Liver (tissue), 9 donors: ENCODE data around the gene ARHGEF16. TPM values are rescaled to one million over a fixed set of nuclear protein-coding genes. Genes with fewer than 3 reads are reported as not detected.

Source experiments
- DNase-seq: peaks from one replicate; pipeline ENCODE4 v3.0.0-alpha.2; 2017; ENCODE audit warnings: low spot score
- H3K27ac ChIP-seq, 2 donors: one replicate each; pipeline ENCODE4 v1.7.0; 2013; ENCODE audit warnings: inconsistent platforms in 2 of 2, low read length in 2 of 2, control low read depth in 1 of 2, low read depth in 1 of 2, mild to moderate bottlenecking in 1 of 2
- H3K27me3 ChIP-seq, 4 donors: one replicate each; pipeline versions ENCODE4 v1.6.1 to v1.7.0; 2013; ENCODE audit warnings: low read length in 3 of 4, inconsistent platforms in 1 of 4, mild to moderate bottlenecking in 1 of 4, moderate library complexity in 1 of 4; ENCODE audit not compliant: control insufficient read depth in 4 of 4, insufficient read depth in 4 of 4
- H3K36me3 ChIP-seq, 4 donors: one replicate each; pipeline versions ENCODE4 v1.6.1 to v1.7.0; 2013; ENCODE audit warnings: low read length in 3 of 4, mild to moderate bottlenecking in 3 of 4, low read depth in 1 of 4, moderate library complexity in 1 of 4; ENCODE audit not compliant: control insufficient read depth in 4 of 4, insufficient read depth in 3 of 4
- H3K4me1 ChIP-seq, 4 donors: one replicate each; pipeline versions ENCODE4 v1.6.1 to v1.7.0; 2013; ENCODE audit warnings: low read length in 3 of 4, mild to moderate bottlenecking in 3 of 4, moderate library complexity in 1 of 4; ENCODE audit not compliant: control insufficient read depth in 4 of 4, insufficient read depth in 4 of 4
- H3K4me3 ChIP-seq, 3 donors: one replicate each; pipeline versions ENCODE4 v1.6.1 to v1.7.0; 2013; ENCODE audit warnings: low read length in 3 of 3, control low read depth in 1 of 3, low read depth in 1 of 3, mild to moderate bottlenecking in 1 of 3
- H3K9ac ChIP-seq, 2 donors: one replicate each; pipeline ENCODE4 v1.7.0; 2013; ENCODE audit warnings: low read length in 2 of 2, mild to moderate bottlenecking in 2 of 2, moderate library complexity in 2 of 2, control low read depth in 1 of 2, low read depth in 1 of 2
- H3K9me3 ChIP-seq, 4 donors: one replicate each; pipeline versions ENCODE4 v1.6.1 to v1.7.0; 2013; ENCODE audit warnings: low read length in 3 of 4; ENCODE audit not compliant: control insufficient read depth in 4 of 4
- ATF3 ChIP-seq: IDR thresholded peaks from 2 replicates; pipeline ENCODE4 v1.6.1; 2016; ENCODE audit warnings: antibody characterized with exemption
- CTCF ChIP-seq: fragments of 150-350 bp; IDR thresholded peaks from 2 replicates; pipeline ENCODE4 v1.5.1; 2017; ENCODE audit warnings: improper control_type of control experiment, low read depth, low read length; ENCODE audit not compliant: missing input control
- EGR1 ChIP-seq, 2 donors: IDR thresholded peaks; 2 replicates each; pipeline ENCODE4 v1.6.1; 2016 to 2018; ENCODE audit warnings: antibody characterized with exemption in 2 of 2, low read depth in 2 of 2
- FOXA1 ChIP-seq: IDR thresholded peaks from 2 replicates; pipeline ENCODE4 v1.6.1; 2016; ENCODE audit warnings: antibody characterized with exemption
- FOXA2 ChIP-seq: IDR thresholded peaks from 2 replicates; pipeline ENCODE4 v1.6.1; 2016; ENCODE audit warnings: antibody characterized with exemption
- HNF4A ChIP-seq, 2 donors: conservative IDR thresholded peaks; 2 replicates each; pipeline ENCODE4 v1.6.1; 2016; ENCODE audit warnings: antibody characterized with exemption in 2 of 2, mild to moderate bottlenecking in 2 of 2
- JUND ChIP-seq, 2 donors: IDR thresholded peaks; 2 replicates each; pipeline ENCODE4 v1.6.1; 2016; ENCODE audit warnings: antibody characterized with exemption in 2 of 2
- MAX ChIP-seq: IDR thresholded peaks from 2 replicates; pipeline ENCODE4 v1.6.1; 2016; ENCODE audit warnings: antibody characterized with exemption
- NR2F2 ChIP-seq: IDR thresholded peaks from 2 replicates; pipeline ENCODE4 v1.6.1; 2016; ENCODE audit warnings: antibody characterized with exemption
- RAD21 ChIP-seq, 2 donors: IDR thresholded peaks; 2 replicates each; pipeline ENCODE4 v1.6.1; 2016; ENCODE audit warnings: antibody characterized with exemption in 2 of 2, mild to moderate bottlenecking in 2 of 2
- REST ChIP-seq: IDR thresholded peaks from 2 replicates; pipeline ENCODE4 v1.6.1; 2016; ENCODE audit warnings: antibody characterized with exemption, mild to moderate bottlenecking
- TAF1 ChIP-seq: conservative IDR thresholded peaks from 2 replicates; pipeline ENCODE4 v1.6.1; 2016; ENCODE audit warnings: antibody characterized with exemption, mild to moderate bottlenecking
- YY1 ChIP-seq: IDR thresholded peaks from 2 replicates; pipeline ENCODE4 v1.6.1; 2016; ENCODE audit warnings: antibody characterized with exemption, mild to moderate bottlenecking
- ZBTB33 ChIP-seq: IDR thresholded peaks from 2 replicates; pipeline ENCODE4 v1.6.1; 2016; ENCODE audit warnings: antibody characterized with exemption
- WGBS: extraction: QIAGEN DNeasy Blood & Tissue Kit; methylation state at CpG from one replicate; pipeline ENCODE4 v1.1.7; 2013; 5-methylcytosine and 5-hydroxymethylcytosine counted together
- polyA plus RNA-seq, 2 donors: library from polyadenylated mRNA; stranded (reverse) in 1 of 2; unstranded in 1 of 2; fragments of 200-250 nt in 1 of 2; fragments of >200 nt in 1 of 2; fragmentation: Nextera tagmentation in 1 of 2; extraction: Ambion mirVana in 1 of 2; gene quantifications; one replicate each; pipeline versions ENCODE4 v1.2.1 to v1.2.3, GENCODE V29; 2013 to 2015
- total RNA-seq, 2 donors: library from RNA; depleted of rRNA; stranded (reverse); fragments of >200 nt; gene quantifications; one replicate each; pipeline ENCODE4 v1.2.3, GENCODE V29; 2014
- donor health status: healthy.
- donor health status: healthy.
- donor health status: healthy.
- donor health status: healthy.
- donor health status: healthy.

ARHGEF16 gene
- total and polyA plus RNA-seq, 4 donors = 0.65 to 5.6 (median 2.8) TPM

GRCh38 chr1:3405974-3406867 is 48.2 kb upstream of the ARHGEF16 start:
- no peak overlapping the region for H3K27ac ChIP-seq
- H3K4me1 ChIP-seq = no peaks in the 10 kb centered on the region
- DNase-seq = no peak
- no peaks in the 10 kb centered on the region for H3K9me3 ChIP-seq
- H3K36me3 ChIP-seq = no peaks in the 10 kb centered on the region
- TF ChIP-seq JUND (IDR thresholded peaks at IDR 0.05) (no peak), NR2F2 (no peak), HNF4A (conservative IDR thresholded peaks at IDR 0.05) (no peak), ATF3 (no peak), MAX (no peak), REST (no peak), FOXA2 (no peak), YY1 (no peak), FOXA1 (no peak), RAD21 (IDR thresholded peaks at IDR 0.05) (no peak), CTCF (no peak)
- 84% methylated on average over 17 of the region's 17 CpGs for WGBS
- H3K4me3 ChIP-seq = no peak overlapping the region
- H3K9ac ChIP-seq = no peak overlapping the region
- no peaks in the 10 kb centered on the region for H3K27me3 ChIP-seq

GRCh38 chr1:3407021-3407420 is 47.4 kb upstream of the ARHGEF16 start:
- no peak overlapping the region for H3K9ac ChIP-seq
- DNase-seq = no peak
- no peaks in the 10 kb centered on the region for H3K27me3 ChIP-seq
- whole genome bisulfite sequencing = 83% methylated on average over 12 of the region's 12 CpGs
- H3K4me3 ChIP-seq = no peak overlapping the region
- no peak for TF ChIP-seq RAD21 (IDR thresholded peaks at IDR 0.05)
- TF ChIP-seq EGR1 (IDR thresholded peaks at IDR 0.05; ENCODE audit: low read depth in 2 of 2) = no peak
- TF ChIP-seq YY1 = no peak
- no peak for TF ChIP-seq FOXA1
- TF ChIP-seq CTCF = no peak
- TF ChIP-seq ZBTB33 = no peak
- no peak for TF ChIP-seq REST
- TF ChIP-seq TAF1 = no peak
- TF ChIP-seq JUND (IDR thresholded peaks at IDR 0.05) = no peak
- TF ChIP-seq MAX = no peak
- no peaks in the 10 kb centered on the region for H3K36me3 ChIP-seq
- H3K9me3 ChIP-seq = no peaks in the 10 kb centered on the region
- H3K4me1 ChIP-seq = no peaks in the 10 kb centered on the region
- no peak overlapping the region for H3K27ac ChIP-seq
